ENCODE data around the gene NTRK1.

GRCh38 chr1:156926175-156926574, 65.5 kb downstream of the NTRK1 start:
- TF ChIP-seq TCF7L2 (IDR thresholded peaks at IDR 0.05; ENCODE audit: borderline replicate concordance, low read depth, low read length) (no peak), CTCF (tag by site-specific recombination; IDR thresholded peaks at IDR 0.05) (no peak), REST (tag by site-specific recombination; IDR thresholded peaks at IDR 0.05) (peak; percentile 51; the same call in 1 of the 2 replicates), ZNF747 (tag by site-specific recombination; IDR thresholded peaks at IDR 0.05) (no peak)

Data from HEK293 (cell line).